H1 (cell line): Measurements from ENCODE around the gene EXOC2.

ENCODE experiments used
- CHD7 ChIP-seq: fragments of 300-600 bp; sonication (generic); IDR thresholded peaks from 2 replicates; pipeline ENCODE4 v1.7.1; 2012; ENCODE audit warnings: low read length, moderate library complexity, mild to moderate bottlenecking, inconsistent platforms; ENCODE audit not compliant: insufficient replicate concordance
- CTCF ChIP-seq, 3 experiments: IDR thresholded peaks; 1 replicate in 2 of 3; 2 replicates in 1 of 3; pipeline versions ENCODE4 v1.5.1 to v1.6.1; 2011; ENCODE audit warnings: low read length in 3 of 3, mild to moderate bottlenecking in 3 of 3, inconsistent platforms in 2 of 3, low read depth in 1 of 3, moderate library complexity in 1 of 3; ENCODE audit not compliant: insufficient read depth in 1 of 3; ENCODE audit errors: control extremely low read depth in 1 of 3
- KDM1A ChIP-seq: fragments of 200-600, 300-600 bp; sonication (generic); IDR thresholded peaks from 2 replicates; pipeline ENCODE4 v1.7.1; 2016; ENCODE audit warnings: mild to moderate bottlenecking, low read length, borderline replicate concordance
- NRF1 ChIP-seq: IDR thresholded peaks from 2 replicates; pipeline ENCODE4 v1.6.1; 2011; ENCODE audit warnings: mild to moderate bottlenecking, low read depth, low read length, improper control_type of control experiment
- PHF8 ChIP-seq: fragments of 200-600 bp; sonication (generic); conservative IDR thresholded peaks from 2 replicates; pipeline ENCODE4 v1.7.1; 2012; ENCODE audit warnings: low read depth, mild to moderate bottlenecking, inconsistent platforms, low read length, moderate library complexity
- POLR2A ChIP-seq, 2 experiments: IDR thresholded peaks; 1 replicate in 1 of 2; 2 replicates in 1 of 2; pipeline ENCODE4 v1.6.1; 2011; ENCODE audit warnings: low read depth in 2 of 2, low read length in 2 of 2, mild to moderate bottlenecking in 2 of 2; ENCODE audit errors: control extremely low read depth in 1 of 2
- RXRA ChIP-seq: IDR thresholded peaks from 2 replicates; pipeline ENCODE4 v1.6.1; 2011; ENCODE audit warnings: low read depth, mild to moderate bottlenecking, low read length, moderate library complexity; ENCODE audit not compliant: insufficient read depth
- YY1 ChIP-seq: IDR thresholded peaks from 2 replicates; pipeline ENCODE4 v1.6.1; 2011; ENCODE audit warnings: low read depth, mild to moderate bottlenecking, low read length

DNA sequence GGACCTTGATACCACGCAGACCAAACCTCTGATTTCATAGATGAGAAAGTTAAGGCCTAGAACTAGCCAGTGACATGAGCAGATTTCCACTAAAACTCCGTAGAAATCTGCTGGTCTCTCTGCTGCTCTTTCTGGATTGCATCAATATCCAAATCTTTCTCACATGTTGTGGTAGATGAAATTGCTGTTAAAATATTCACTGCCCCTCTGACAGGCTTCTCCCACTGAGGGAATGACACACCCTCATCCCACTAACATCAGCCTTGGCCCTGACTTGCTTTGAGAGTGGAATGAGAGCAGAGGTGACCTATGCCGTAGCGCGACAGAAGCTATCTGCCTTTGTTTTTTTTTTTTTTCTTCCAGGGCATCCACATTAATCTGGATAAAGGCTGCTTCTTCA is 20.4 kb upstream of the EXOC2 start:
- TF ChIP-seq KDM1A (no peak), RXRA (no peak), PHF8 (no peak), YY1 (no peak), CHD7 (no peak), CTCF (IDR thresholded peaks at IDR 0.05; ENCODE audit: control extremely low read depth in 1 of 3, insufficient read depth in 1 of 3, low read depth in 1 of 3, low read length in 3 of 3) (no peak), NRF1 (no peak), POLR2A (IDR thresholded peaks at IDR 0.05; ENCODE audit: control extremely low read depth in 1 of 2, low read depth in 2 of 2, low read length in 2 of 2) (no peak)
